CD4-positive, alpha-beta T cell (primary cell): ENCODE measurements around the gene NUBPL. TPM values are rescaled to one million over a fixed set of nuclear protein-coding genes. Genes with fewer than 3 reads are reported as not detected.

ENCODE experiments used
- ATAC-seq: fragments of 200-7000 bp; cut with Tn5 transposase; one replicate; pipeline ENCODE4 v1.10.0; 2022; ENCODE audit warnings: mild to moderate bottlenecking; ENCODE audit not compliant: poor library complexity
- CTCF ChIA-PET: fragments of 350-600 bp; sonication (Branson Sonifier 250); formaldehyde crosslinking; loops from one replicate; lab custom pipeline; 2021; ENCODE audit warnings: antibody characterized with exemption, inconsistent platforms; lab: Charles Lee
- POLR2A ChIA-PET: fragments of 350-600 bp; sonication (Branson Sonifier 250); formaldehyde crosslinking; loops from one replicate; lab custom pipeline; 2021; ENCODE audit warnings: antibody characterized with exemption, inconsistent platforms; lab: Charles Lee
- DNase-seq, 14 experiments: peaks; one replicate each; pipeline ENCODE4 v3.0.0-alpha.2; 2013 to 2020; ENCODE audit warnings: mixed read lengths in 2 of 14
- H3K27ac ChIP-seq, 2 donors: one replicate each; pipeline versions ENCODE4 v1.5.1 to v1.7.0; 2013; ENCODE audit warnings: low read length in 2 of 2, low read depth in 1 of 2, mild to moderate bottlenecking in 1 of 2
- H3K27me3 ChIP-seq, 2 experiments: 1 replicate in 1 of 2; 2 replicates in 1 of 2; pipeline versions ENCODE4 v1.6.1 to v1.7.0; 2013; ENCODE audit warnings: low read length in 2 of 2, control low read depth in 1 of 2, mild to moderate bottlenecking in 1 of 2, moderate library complexity in 1 of 2; ENCODE audit not compliant: insufficient read depth in 2 of 2, control insufficient read depth in 1 of 2
- H3K36me3 ChIP-seq: one replicate; pipeline ENCODE4 v1.6.1; 2013; ENCODE audit warnings: low read length, control low read depth; ENCODE audit not compliant: insufficient read depth
- H3K4me1 ChIP-seq: one replicate; pipeline ENCODE4 v1.6.1; 2013; ENCODE audit warnings: low read length, control low read depth; ENCODE audit not compliant: insufficient read depth
- H3K4me3 ChIP-seq: one replicate; pipeline ENCODE4 v1.5.1; 2013; ENCODE audit warnings: mild to moderate bottlenecking, low read length, moderate library complexity
- H3K9me3 ChIP-seq, 2 experiments: 1 replicate in 1 of 2; 2 replicates in 1 of 2; pipeline versions ENCODE4 v1.6.1 to v1.7.0; 2013; ENCODE audit warnings: low read length in 2 of 2, mild to moderate bottlenecking in 2 of 2, control low read depth in 1 of 2, moderate library complexity in 1 of 2; ENCODE audit not compliant: control insufficient read depth in 1 of 2, insufficient read depth in 1 of 2
- H3K27ac Mint-ChIP-seq: one replicate; pipeline ENCODE4 v1.8.0; 2020; ENCODE audit warnings: mixed read lengths
- H3K27me3 Mint-ChIP-seq: one replicate; pipeline ENCODE4 v1.8.0; 2021; ENCODE audit warnings: mixed read lengths
- H3K36me3 Mint-ChIP-seq: one replicate; pipeline ENCODE4 v1.8.0; 2021; ENCODE audit warnings: low read depth, mixed read lengths
- H3K4me1 Mint-ChIP-seq: one replicate; pipeline ENCODE4 v1.8.0; 2021; ENCODE audit warnings: low read depth, mixed read lengths
- H3K4me3 Mint-ChIP-seq: one replicate; pipeline ENCODE4 v1.8.0; 2020; ENCODE audit warnings: mild to moderate bottlenecking, mixed read lengths
- H3K9me3 Mint-ChIP-seq: one replicate; pipeline ENCODE4 v1.8.0; 2020; ENCODE audit warnings: mixed read lengths
- intact Hi-C, 2 experiments: fragments of 100-400 bp; cut with DNase I in 1 of 2; cut with micrococcal nuclease in 1 of 2; formaldehyde crosslinking; loops; one replicate each; pipeline versions ENCODE4 v1.15.1 to v1.9.0; 2023 to 2025; cut with DNase I, micrococcal nuclease
- polyA plus RNA-seq, 2 donors: library from polyadenylated mRNA; unstranded; fragments of 120-200 nt; gene quantifications; one replicate each; pipeline ENCODE4 v1.2.1, GENCODE V29; 2013
- total RNA-seq, 174 experiments: library from RNA in 2 of 174; stranded (reverse) in 2 of 174; gene quantifications; one replicate each; pipeline ENCODE4 v1.2.3 and lab custom pipeline; 2021 to 2026
- TF ChIP-seq, protein P1 (sequence below): fragments of 200-600 bp; IDR thresholded peaks from one replicate; pipeline ENCODE4 v1.8.0; 2022; ENCODE audit warnings: antibody characterized with exemption, mild to moderate bottlenecking

The NUBPL gene
- total RNA-seq: 1 to 10 TPM; 7.2 to 8.2 TPM
- polyA plus RNA-seq (2013, experiment 1 of 2): 4.5 TPM
- polyA plus RNA-seq (2013, experiment 2 of 2): 4.3 TPM
- 4.6 to 29.2 (median 10.8) reads per million in 172 experiments for total RNA-seq (lab: John Stamatoyannopoulos, UW)

- DNase-seq (peak; percentile 94 to 99 (median 97)), ATAC-seq (peak; percentile 91)
- Mint-ChIP-seq H3K27me3 (peaks cover 26% of the 10 kb centered on the region), H3K9me3 (no peaks in the 10 kb centered on the region), H3K27ac (peak within 1 kb of the TSS; percentile 98), H3K4me3 (peak within 1 kb of the TSS; percentile 95), H3K4me1 (peaks cover 34% of the 10 kb centered on the region), H3K36me3 (peaks cover 13% of the 10 kb centered on the region)
- no peaks in the 10 kb centered on the region for H3K36me3 ChIP-seq
- H3K4me1 ChIP-seq: no peaks in the 10 kb centered on the region
- no peaks in the 10 kb centered on the region for H3K9me3 ChIP-seq
- peak within 1 kb of the TSS; percentile 84 for H3K4me3 ChIP-seq
- POLR2A ChIA-PET: interaction anchor here (0.8 to 1.9 kb wide), 4 partner anchors 19 to 354 kb away, joined by 3 to 7 read pairs (median 3); partner anchors contain the start of genes DTD2, HEATR5A and HECTD1
- no peaks in the 10 kb centered on the region for H3K27me3 ChIP-seq
- peak within 1 kb of the TSS; percentile 80 to 84 for H3K27ac ChIP-seq
- TF ChIP-seq, protein P1, sequence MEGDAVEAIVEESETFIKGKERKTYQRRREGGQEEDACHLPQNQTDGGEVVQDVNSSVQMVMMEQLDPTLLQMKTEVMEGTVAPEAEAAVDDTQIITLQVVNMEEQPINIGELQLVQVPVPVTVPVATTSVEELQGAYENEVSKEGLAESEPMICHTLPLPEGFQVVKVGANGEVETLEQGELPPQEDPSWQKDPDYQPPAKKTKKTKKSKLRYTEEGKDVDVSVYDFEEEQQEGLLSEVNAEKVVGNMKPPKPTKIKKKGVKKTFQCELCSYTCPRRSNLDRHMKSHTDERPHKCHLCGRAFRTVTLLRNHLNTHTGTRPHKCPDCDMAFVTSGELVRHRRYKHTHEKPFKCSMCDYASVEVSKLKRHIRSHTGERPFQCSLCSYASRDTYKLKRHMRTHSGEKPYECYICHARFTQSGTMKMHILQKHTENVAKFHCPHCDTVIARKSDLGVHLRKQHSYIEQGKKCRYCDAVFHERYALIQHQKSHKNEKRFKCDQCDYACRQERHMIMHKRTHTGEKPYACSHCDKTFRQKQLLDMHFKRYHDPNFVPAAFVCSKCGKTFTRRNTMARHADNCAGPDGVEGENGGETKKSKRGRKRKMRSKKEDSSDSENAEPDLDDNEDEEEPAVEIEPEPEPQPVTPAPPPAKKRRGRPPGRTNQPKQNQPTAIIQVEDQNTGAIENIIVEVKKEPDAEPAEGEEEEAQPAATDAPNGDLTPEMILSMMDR: no peak
- CTCF ChIA-PET: no interaction called here
- intact Hi-C loops: loop anchor here (1.0 to 10.0 kb wide), 8 partner anchors 104 to 936 kb away; partner anchors contain the start of genes RNU6-7 (in 2 of the 2), RNU6-8 (in 2 of the 2), AP4S1 (in 1 of the 2) and DTD2 (in 1 of the 2)
Measured at GRCh38 chr14:31561155-31561846, at the start of gene NUBPL. Gene NUBPL (plus strand): TSS chr14:31561404. CDS start chr14:31561440, 36 bp downstream.

DNA sequence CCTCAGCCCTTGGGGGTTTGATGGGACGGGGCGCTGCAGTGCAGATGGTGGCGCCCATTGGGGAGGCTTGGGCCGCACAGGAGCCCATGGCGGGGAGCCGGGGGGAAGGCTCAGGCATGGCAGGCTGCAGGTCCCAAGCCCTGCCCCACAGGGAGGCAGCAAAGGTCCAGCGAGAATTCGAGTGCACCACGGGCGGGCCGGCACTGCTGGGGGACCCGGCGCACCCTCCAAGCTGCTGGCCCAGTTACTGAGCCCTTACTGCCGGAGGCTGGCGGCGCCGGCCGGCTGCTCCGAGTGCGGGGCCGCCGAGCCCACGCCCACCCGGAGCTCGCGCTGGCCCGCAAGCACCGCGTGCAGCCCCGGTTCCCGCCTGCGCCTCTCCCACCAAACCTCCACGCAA is 34.1 kb upstream of the NUBPL start:
- Histone ChIP-seq H3K27ac (no peak overlapping the region), H3K27me3 (peaks cover 0 to 2% of the 10 kb centered on the region in 2 experiments), H3K4me3 (no peak overlapping the region), H3K36me3 (no peaks in the 10 kb centered on the region), H3K4me1 (no peaks in the 10 kb centered on the region), H3K9me3 (peaks cover 0 to 10% of the 10 kb centered on the region in 2 experiments)
- no peak for DNase-seq
- CTCF ChIA-PET: no interaction called here
- H3K4me1 Mint-ChIP-seq: no peaks in the 10 kb centered on the region
- TF ChIP-seq, protein P1: no peak
- peaks cover 21% of the 10 kb centered on the region for H3K27me3 Mint-ChIP-seq
- no peaks in the 10 kb centered on the region for H3K36me3 Mint-ChIP-seq
- no peak for ATAC-seq
- POLR2A ChIA-PET: no interaction called here
- no peak overlapping the region for H3K27ac Mint-ChIP-seq
- H3K9me3 Mint-ChIP-seq: no peaks in the 10 kb centered on the region
- intact Hi-C loops: no loop called here
- H3K4me3 Mint-ChIP-seq: no peak overlapping the region

DNA sequence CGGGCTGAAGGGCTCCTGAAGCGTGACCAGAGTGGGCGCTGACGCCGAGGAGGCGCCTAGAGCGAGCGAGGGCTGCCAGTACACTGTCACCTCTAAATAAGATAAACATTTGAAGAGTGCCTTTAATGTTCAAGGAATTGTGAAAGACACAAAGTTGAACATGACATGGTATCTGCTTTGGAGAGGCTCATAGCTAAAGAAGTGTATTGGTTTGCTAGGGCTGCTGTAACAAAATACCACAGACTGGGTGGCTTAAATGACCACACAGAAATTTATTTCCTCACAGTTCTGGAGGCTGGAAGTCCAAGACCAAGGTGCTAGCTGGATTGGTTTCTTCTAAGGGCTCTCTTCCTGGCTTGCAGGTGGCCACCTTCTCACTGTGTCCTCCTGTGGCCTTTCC is 33.7 kb upstream of the NUBPL start:
- no peak for DNase-seq
- H3K36me3 ChIP-seq: no peaks in the 10 kb centered on the region
- no peaks in the 10 kb centered on the region for H3K36me3 Mint-ChIP-seq
- POLR2A ChIA-PET: no interaction called here
- H3K4me1 Mint-ChIP-seq: no peaks in the 10 kb centered on the region
- no peak overlapping the region for H3K4me3 Mint-ChIP-seq
- intact Hi-C loops: no loop called here
- no peak overlapping the region for H3K27ac ChIP-seq
- H3K4me3 ChIP-seq: no peak overlapping the region
- TF ChIP-seq, protein P1: no peak
- H3K27me3 ChIP-seq: no peaks in the 10 kb centered on the region
- no peaks in the 10 kb centered on the region for H3K9me3 Mint-ChIP-seq
- ATAC-seq: no peak
- peaks cover 16% of the 10 kb centered on the region for H3K27me3 Mint-ChIP-seq
- H3K4me1 ChIP-seq: no peaks in the 10 kb centered on the region
- H3K27ac Mint-ChIP-seq: no peak overlapping the region
- H3K9me3 ChIP-seq: peaks cover 0 to 10% of the 10 kb centered on the region in 2 experiments
- CTCF ChIA-PET: no interaction called here
